ENCODE data around the gene CTNNA3. TPM values are rescaled to one million over a fixed set of nuclear protein-coding genes. Genes with fewer than 3 reads are reported as not detected.

The CTNNA3 gene
- total and polyA plus RNA-seq, 2 donors (not counting 1 experiment from before 2014, with no cell fraction given), result not detected

- no peak overlapping the region for H3K4me3 ChIP-seq (replicated peaks in 1 of 4; ENCODE audit: control extremely low read depth in 1 of 4, insufficient read depth in 1 of 4, low read depth in 3 of 4, low read length in 4 of 4)
- H3K36me3 ChIP-seq (ENCODE audit: control insufficient read depth, insufficient read depth, low read length), result no peaks in the 10 kb centered on the region
Measured at GRCh38 chr10:66025186-66025585, 1670.8 kb downstream of the CTNNA3 start.

GRCh38 chr10:66021423-66021822 is 1674.6 kb downstream of the CTNNA3 start:
- TF ChIP-seq EZH2 (IDR thresholded peaks at IDR 0.05; ENCODE audit: low read length, missing control alignments) (no peak), CTCF (conservative IDR thresholded peaks at IDR 0.05 in 1 of 2, IDR thresholded peaks at IDR 0.05 in 1 of 2; ENCODE audit: low read depth in 1 of 2, low read length in 2 of 2) (no peak)
- no peaks in the 10 kb centered on the region for H3K4me1 ChIP-seq (ENCODE audit: control insufficient read depth, extremely low read depth, insufficient read depth, low read length)
- no peak overlapping the region for H3K4me2 ChIP-seq (ENCODE audit: extremely low read depth, insufficient read depth, low read length)
- no peaks in the 10 kb centered on the region for H3K79me2 ChIP-seq (ENCODE audit: control insufficient read depth, insufficient read depth, low read length)
- no peaks in the 10 kb centered on the region for H3K9me3 ChIP-seq (ENCODE audit: control insufficient read depth, insufficient read depth, low read depth, low read length)
- H3K36me3 ChIP-seq (ENCODE audit: control insufficient read depth, insufficient read depth, low read length), result no peaks in the 10 kb centered on the region
- H2AFZ ChIP-seq (ENCODE audit: low read length), result no peak overlapping the region
- H4K20me1 ChIP-seq (ENCODE audit: control insufficient read depth, extremely low read depth, insufficient read depth, low read length), result no peaks in the 10 kb centered on the region
- H3K27ac ChIP-seq (ENCODE audit: insufficient read depth, low read length), result no peak overlapping the region
- H3K4me3 ChIP-seq (replicated peaks in 1 of 4; ENCODE audit: control extremely low read depth in 1 of 4, insufficient read depth in 1 of 4, low read depth in 3 of 4, low read length in 4 of 4), result no peak overlapping the region
- no peak overlapping the region for H3K9ac ChIP-seq (ENCODE audit: insufficient read depth, low read length)
- no peaks in the 10 kb centered on the region for H3K27me3 ChIP-seq (ENCODE audit: control insufficient read depth, insufficient read depth, low read length)
- DNase-seq (ENCODE audit: low read depth in 2 of 2), result no peak

More at GRCh38 chr10:66025186-66025585, 1670.8 kb downstream of the CTNNA3 start:
- H2AFZ ChIP-seq (ENCODE audit: low read length), result no peak overlapping the region
- H4K20me1 ChIP-seq (ENCODE audit: control insufficient read depth, extremely low read depth, insufficient read depth, low read length), result no peaks in the 10 kb centered on the region
- no peak overlapping the region for H3K9ac ChIP-seq (ENCODE audit: insufficient read depth, low read length)
- H3K9me3 ChIP-seq (ENCODE audit: control insufficient read depth, insufficient read depth, low read depth, low read length), result no peaks in the 10 kb centered on the region
- no peak for TF ChIP-seq CTCF (conservative IDR thresholded peaks at IDR 0.05 in 1 of 2, IDR thresholded peaks at IDR 0.05 in 1 of 2; ENCODE audit: low read depth in 1 of 2, low read length in 2 of 2)
- TF ChIP-seq EZH2 (IDR thresholded peaks at IDR 0.05; ENCODE audit: low read length, missing control alignments), result no peak
- H3K27ac ChIP-seq (ENCODE audit: insufficient read depth, low read length), result no peak overlapping the region
- H3K4me1 ChIP-seq (ENCODE audit: control insufficient read depth, extremely low read depth, insufficient read depth, low read length), result no peaks in the 10 kb centered on the region
- H3K27me3 ChIP-seq (ENCODE audit: control insufficient read depth, insufficient read depth, low read length), result no peaks in the 10 kb centered on the region
- no peak overlapping the region for H3K4me2 ChIP-seq (ENCODE audit: extremely low read depth, insufficient read depth, low read length)
- H3K79me2 ChIP-seq (ENCODE audit: control insufficient read depth, insufficient read depth, low read length), result no peaks in the 10 kb centered on the region
- DNase-seq (ENCODE audit: low read depth in 2 of 2), result no peak

- DNase-seq (ENCODE audit: low read depth in 2 of 2), result no peak
- H3K36me3 ChIP-seq (ENCODE audit: control insufficient read depth, insufficient read depth, low read length), result no peaks in the 10 kb centered on the region
Measured at GRCh38 chr10:66008221-66008620, 1687.8 kb downstream of the CTNNA3 start.

More at GRCh38 chr10:66008221-66008620, 1687.8 kb downstream of the CTNNA3 start:
- Histone ChIP-seq H3K4me3 (replicated peaks in 1 of 4; ENCODE audit: control extremely low read depth in 1 of 4, insufficient read depth in 1 of 4, low read depth in 3 of 4, low read length in 4 of 4) (no peak overlapping the region), H3K79me2 (ENCODE audit: control insufficient read depth, insufficient read depth, low read length) (no peaks in the 10 kb centered on the region), H3K9ac (ENCODE audit: insufficient read depth, low read length) (no peak overlapping the region), H3K4me1 (ENCODE audit: control insufficient read depth, extremely low read depth, insufficient read depth, low read length) (no peaks in the 10 kb centered on the region), H4K20me1 (ENCODE audit: control insufficient read depth, extremely low read depth, insufficient read depth, low read length) (no peaks in the 10 kb centered on the region), H3K4me2 (ENCODE audit: extremely low read depth, insufficient read depth, low read length) (no peak overlapping the region), H3K27ac (ENCODE audit: insufficient read depth, low read length) (no peak overlapping the region), H3K27me3 (ENCODE audit: control insufficient read depth, insufficient read depth, low read length) (no peaks in the 10 kb centered on the region), H2AFZ (ENCODE audit: low read length) (no peak overlapping the region), H3K9me3 (ENCODE audit: control insufficient read depth, insufficient read depth, low read depth, low read length) (no peaks in the 10 kb centered on the region)
- TF ChIP-seq CTCF (conservative IDR thresholded peaks at IDR 0.05 in 1 of 2, IDR thresholded peaks at IDR 0.05 in 1 of 2; ENCODE audit: low read depth in 1 of 2, low read length in 2 of 2) (no peak), EZH2 (IDR thresholded peaks at IDR 0.05; ENCODE audit: low read length, missing control alignments) (no peak)
